Measurements from ENCODE around the gene ELOVL3. TPM values are rescaled to one million over a fixed set of nuclear protein-coding genes. Genes with fewer than 3 reads are reported as not detected.

Gene ELOVL3
- total RNA-seq, 2 experiments from 2014 or later: not detected

DNA sequence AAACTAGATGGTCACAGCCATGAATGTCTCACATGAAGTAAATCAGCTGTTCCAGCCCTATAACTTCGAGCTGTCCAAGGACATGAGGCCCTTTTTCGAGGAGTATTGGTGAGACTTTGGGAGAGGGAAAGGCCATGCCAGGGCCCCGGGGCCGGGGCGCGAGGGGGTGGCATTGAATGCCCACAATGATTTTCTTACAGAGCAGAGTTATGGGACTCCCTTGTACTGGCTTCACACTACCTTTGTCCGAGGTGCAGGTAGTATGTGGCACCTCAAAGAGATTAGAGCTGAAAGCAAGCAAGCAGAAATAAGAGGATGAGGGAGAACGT, 407 bp downstream of the ELOVL3 start:
- Mint-ChIP-seq H3K27me3 (peaks cover 45% of the 10 kb centered on the region), H3K27ac (no peak overlapping the region), H3K9me3 (no peaks in the 10 kb centered on the region), H3K4me1 (ENCODE audit: low read depth) (peaks cover 16% of the 10 kb centered on the region), H3K4me3 (peak overlapping the region; percentile 37), H3K36me3 (ENCODE audit: low read depth) (no peaks in the 10 kb centered on the region)
- CTCF ChIA-PET: interaction anchor here (1.1 to 19.5 kb wide), 10 partner anchors 9 to 357 kb away, joined by 4 to 886 read pairs (median 6); partner anchors contain the start of gene PITX3
- POLR2A ChIA-PET: interaction anchor here (0.6 to 1.6 kb wide), 6 partner anchors 17 to 168 kb away, joined by 3 to 5 read pairs (median 3); partner anchors contain the start of gene GBF1
- intact Hi-C loops (cut with micrococcal nuclease): loop anchor here (10.0 kb wide), 1 partner anchor 358 kb away; no protein-coding TSS in a partner anchor
- ATAC-seq (no peak), DNase-seq (no peak)
- TF ChIP-seq, protein P1, sequence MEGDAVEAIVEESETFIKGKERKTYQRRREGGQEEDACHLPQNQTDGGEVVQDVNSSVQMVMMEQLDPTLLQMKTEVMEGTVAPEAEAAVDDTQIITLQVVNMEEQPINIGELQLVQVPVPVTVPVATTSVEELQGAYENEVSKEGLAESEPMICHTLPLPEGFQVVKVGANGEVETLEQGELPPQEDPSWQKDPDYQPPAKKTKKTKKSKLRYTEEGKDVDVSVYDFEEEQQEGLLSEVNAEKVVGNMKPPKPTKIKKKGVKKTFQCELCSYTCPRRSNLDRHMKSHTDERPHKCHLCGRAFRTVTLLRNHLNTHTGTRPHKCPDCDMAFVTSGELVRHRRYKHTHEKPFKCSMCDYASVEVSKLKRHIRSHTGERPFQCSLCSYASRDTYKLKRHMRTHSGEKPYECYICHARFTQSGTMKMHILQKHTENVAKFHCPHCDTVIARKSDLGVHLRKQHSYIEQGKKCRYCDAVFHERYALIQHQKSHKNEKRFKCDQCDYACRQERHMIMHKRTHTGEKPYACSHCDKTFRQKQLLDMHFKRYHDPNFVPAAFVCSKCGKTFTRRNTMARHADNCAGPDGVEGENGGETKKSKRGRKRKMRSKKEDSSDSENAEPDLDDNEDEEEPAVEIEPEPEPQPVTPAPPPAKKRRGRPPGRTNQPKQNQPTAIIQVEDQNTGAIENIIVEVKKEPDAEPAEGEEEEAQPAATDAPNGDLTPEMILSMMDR (IDR thresholded peaks at IDR 0.05): no peak

DNA sequence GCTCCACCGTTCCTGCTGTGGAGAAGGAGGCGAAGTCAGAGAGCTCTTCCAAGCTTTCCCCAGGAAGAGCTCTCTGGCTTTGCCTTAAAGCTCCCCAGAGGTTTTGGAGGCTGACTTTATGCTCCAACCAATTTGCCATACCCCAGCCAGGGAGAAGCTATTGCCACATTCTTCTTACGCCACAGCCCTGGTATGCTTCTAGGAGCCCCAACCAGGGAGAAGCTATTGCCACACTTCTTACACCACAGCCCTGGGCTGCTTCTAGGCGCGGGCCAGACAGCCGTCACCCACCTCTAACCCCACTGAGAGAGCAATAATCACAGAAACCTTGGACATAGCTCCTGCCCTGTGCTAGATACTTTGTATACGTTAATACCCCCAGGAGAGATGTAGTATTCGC, 951 bp downstream of the ELOVL3 start:
- ATAC-seq: no peak
- TF ChIP-seq, protein P1 (IDR thresholded peaks at IDR 0.05): no peak
- intact Hi-C loops (cut with micrococcal nuclease): loop anchor here (10.0 kb wide), 1 partner anchor 358 kb away; no protein-coding TSS in a partner anchor
- ChIA-PET CTCF (interaction anchor here (1.1 to 19.5 kb wide), 9 partner anchors 8 to 357 kb away, joined by 3 to 886 read pairs (median 8); partner anchors contain the start of gene PITX3), POLR2A (interaction anchor here (0.6 to 1.8 kb wide), 9 partner anchors 17 to 927 kb away, joined by 3 to 5 read pairs (median 3); partner anchors contain the start of gene GBF1)
- peaks cover 50% of the 10 kb centered on the region for H3K27me3 Mint-ChIP-seq
- no peak overlapping the region for H3K27ac Mint-ChIP-seq
- peaks cover 16% of the 10 kb centered on the region for H3K4me1 Mint-ChIP-seq (ENCODE audit: low read depth)
- H3K36me3 Mint-ChIP-seq (ENCODE audit: low read depth): no peaks in the 10 kb centered on the region
- DNase-seq: no peak
- H3K9me3 Mint-ChIP-seq: no peaks in the 10 kb centered on the region
- no peak overlapping the region for H3K4me3 Mint-ChIP-seq

GRCh38 chr10:102229810-102230263, 3.7 kb downstream of the ELOVL3 start:
- TF ChIP-seq, protein P1 (IDR thresholded peaks at IDR 0.05): peak; percentile 97
- Mint-ChIP-seq H3K36me3 (ENCODE audit: low read depth) (no peaks in the 10 kb centered on the region), H3K4me3 (peak overlapping the region; percentile 70), H3K9me3 (no peaks in the 10 kb centered on the region), H3K4me1 (ENCODE audit: low read depth) (peaks cover 16% of the 10 kb centered on the region), H3K27me3 (peaks cover 54% of the 10 kb centered on the region), H3K27ac (no peak overlapping the region)
- ChIA-PET POLR2A (interaction anchor here (0.5 to 2.1 kb wide), 11 partner anchors 58 to 245 kb away, joined by 3 to 7 read pairs (median 3); no protein-coding TSS in a partner anchor), CTCF (interaction anchor here (0.6 to 19.5 kb wide), 67 partner anchors 10 to 482 kb away, joined by 3 to 886 read pairs (median 8); partner anchors contain the start of genes C10orf95, CUEDC2, FBXL15 and GBF1)
- intact Hi-C loops (cut with micrococcal nuclease): loop anchor here (10.0 kb wide), 2 partner anchors 245 to 355 kb away; no protein-coding TSS in a partner anchor
- peak; percentile 54 for ATAC-seq
- DNase-seq: peak; percentile 92

DNA sequence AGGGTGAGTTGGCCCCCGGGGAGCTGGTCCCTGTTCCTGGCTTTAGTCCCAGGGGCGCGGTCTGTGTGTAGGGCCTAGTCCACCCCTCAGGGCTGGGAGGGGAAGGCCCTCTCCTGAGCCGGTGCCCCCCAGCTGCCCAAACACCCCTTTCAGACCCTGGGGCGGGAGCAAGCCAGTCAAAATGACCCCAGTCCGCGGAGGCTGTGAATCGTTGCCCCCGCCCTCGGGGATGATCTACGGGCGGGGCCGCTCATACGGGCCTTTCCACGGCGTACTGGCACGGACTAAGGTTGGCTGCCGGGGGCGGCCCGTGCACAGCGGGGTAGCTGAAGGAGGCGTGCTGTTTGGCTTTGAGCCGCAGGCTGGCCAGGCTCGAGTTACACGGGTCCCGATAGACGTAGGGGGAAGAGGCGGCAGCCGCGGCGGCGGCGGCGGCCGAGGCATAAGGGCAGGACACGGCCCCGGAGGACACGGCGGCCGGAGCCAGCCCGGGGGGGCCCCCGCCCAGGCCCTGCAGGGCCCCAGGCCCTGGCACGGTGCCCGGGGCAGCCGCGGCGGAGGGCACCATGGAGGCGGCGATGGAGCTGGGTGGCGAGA, 4.3 kb downstream of the ELOVL3 start:
- TF ChIP-seq, protein P1 (IDR thresholded peaks at IDR 0.05): no peak
- ChIA-PET POLR2A (interaction anchor here (0.9 to 2.1 kb wide), 9 partner anchors 17 to 169 kb away, joined by 3 to 7 read pairs (median 4); no protein-coding TSS in a partner anchor), CTCF (interaction anchor here (0.8 to 19.5 kb wide), 62 partner anchors 9 to 367 kb away, joined by 3 to 886 read pairs (median 10); partner anchors contain the start of genes ACTR1A, C10orf95, CUEDC2 and FBXL15)
- H3K27ac Mint-ChIP-seq: no peak overlapping the region
- H3K4me1 Mint-ChIP-seq (ENCODE audit: low read depth): peaks cover 16% of the 10 kb centered on the region
- ATAC-seq: peak; percentile 31
- DNase-seq: peak; percentile 68
- H3K4me3 Mint-ChIP-seq: peak overlapping the region; percentile 70
- intact Hi-C loops (cut with micrococcal nuclease): loop anchor here (10.0 kb wide), 1 partner anchor 244 kb away; no protein-coding TSS in a partner anchor
- H3K27me3 Mint-ChIP-seq: peaks cover 56% of the 10 kb centered on the region
- no peaks in the 10 kb centered on the region for H3K9me3 Mint-ChIP-seq
- no peaks in the 10 kb centered on the region for H3K36me3 Mint-ChIP-seq (ENCODE audit: low read depth)
